Anterior cingulate cortex (tissue), 58 donors: ENCODE data around the gene NPTN.
A peak's percentile ranks its signal among the peaks of the same experiment; 100 is the strongest.
"Not testable (repeated sequence)": the region's sequence is repeated elsewhere in the genome, so short reads cannot be mapped to it uniquely, and the experiment has no call there.

Experiments used
- DNase-seq, 58 donors: peaks; one replicate each; lab custom pipeline; 2025; lab: John Stamatoyannopoulos, UW

The NPTN gene

GRCh38 chr15:73602446-73602843 lies 30.7 kb downstream of the NPTN start:
- no peak for DNase-seq

- DNase-seq: peak in 44 of 58 donors; percentile 2 to 69 (median 22)
Measured at GRCh38 chr15:73601451-73602445, 31.4 kb downstream of the NPTN start.

- DNase-seq: no peak
Measured at GRCh38 chr15:73600413-73601335, 32.5 kb downstream of the NPTN start.

- DNase-seq: no peak
Measured at GRCh38 chr15:73599934-73600333, 33.3 kb downstream of the NPTN start.

- no peak for DNase-seq
Measured at GRCh38 chr15:73598530-73599160, 34.5 kb downstream of the NPTN start.

GRCh38 chr15:73597036-73597638 lies 36.1 kb downstream of the NPTN start:
- no peak for DNase-seq

- DNase-seq: no peak
Measured at GRCh38 chr15:73596174-73596573, 37.0 kb downstream of the NPTN start.

- DNase-seq: no peak
Measured at GRCh38 chr15:73594109-73594508, 39.1 kb downstream of the NPTN start.

- DNase-seq: peak in 1 of 58 donors; percentile 7
Measured at GRCh38 chr15:73593304-73594074, 39.7 kb downstream of the NPTN start.

GRCh38 chr15:73590263-73590662 lies 42.9 kb downstream of the NPTN start:
- DNase-seq: no peak

- DNase-seq: no peak
Measured at GRCh38 chr15:73589766-73590165, 43.4 kb downstream of the NPTN start.

GRCh38 chr15:73585871-73586654 lies 47.1 kb downstream of the NPTN start:
- DNase-seq: no peak

GRCh38 chr15:73584699-73585420 lies 48.3 kb downstream of the NPTN start:
- DNase-seq: no peak

GRCh38 chr15:73583544-73583943 lies 49.6 kb downstream of the NPTN start:
- DNase-seq: no peak

- DNase-seq: no peak
Measured at GRCh38 chr15:73582851-73583379, 50.3 kb downstream of the NPTN start.

- DNase-seq: no peak
Measured at GRCh38 chr15:73578026-73578425, 55.2 kb downstream of the NPTN start.

GRCh38 chr15:73577593-73577992 lies 55.6 kb downstream of the NPTN start:
- DNase-seq: not testable (repeated sequence)
